SK-N-SH (cell line): ENCODE results near the gene SLCO2B1. TPM values are rescaled to one million over a fixed set of nuclear protein-coding genes. Genes with fewer than 3 reads are reported as not detected.
A peak's percentile ranks its signal among the peaks of the same experiment; 100 is the strongest.

ENCODE experiments used
- CTCF ChIA-PET: fragments of 300-600, 350-600 bp; formaldehyde crosslinking; extraction: SDS; loops from one replicate; lab custom pipeline; 2021; lab: Yijun Ruan, JAX
- POLR2A ChIA-PET: fragments of 350-600 bp; sonication (Branson Sonifier 250); formaldehyde crosslinking; extraction: SDS; loops from one replicate; lab custom pipeline; 2020; ENCODE audit warnings: antibody characterized with exemption, inconsistent platforms; lab: Yijun Ruan, JAX
- DNase-seq: peaks from one replicate; pipeline ENCODE4 v3.0.0; 2012
- H2AFZ ChIP-seq: fragments of 200-600 bp; sonication (generic); 2 replicates; pipeline ENCODE4 v1.8.1; 2016; ENCODE audit warnings: antibody characterized with exemption, mild to moderate bottlenecking, low read depth
- H3F3A ChIP-seq: fragments of 200-600 bp; sonication (generic); replicated peaks from 2 replicates; pipeline ENCODE3; 2016; ENCODE audit warnings: antibody characterized with exemption, mild to moderate bottlenecking; ENCODE audit not compliant: insufficient read depth
- H3K27ac ChIP-seq, 2 experiments: fragments of 200-500 bp in 1 of 2; fragments of 200-600 bp in 1 of 2; sonication (Bioruptor generic) in 1 of 2; sonication (generic), shearing (Covaris generic) in 1 of 2; 2 replicates each; pipeline versions ENCODE4 v1.5.1 to v1.6.1; 2014 to 2016; ENCODE audit warnings: low read depth in 2 of 2, inconsistent platforms in 1 of 2, low read length in 1 of 2, mild to moderate bottlenecking in 1 of 2, mixed read lengths in 1 of 2
- H3K27me3 ChIP-seq: fragments of 200-600 bp; sonication (generic), shearing (Covaris generic); 2 replicates; pipeline ENCODE4 v1.6.1; 2016; ENCODE audit warnings: mixed run types; ENCODE audit not compliant: insufficient read depth
- H3K36me3 ChIP-seq, 2 experiments: fragments of 200-500 bp in 1 of 2; fragments of 200-600 bp in 1 of 2; sonication (Bioruptor generic) in 1 of 2; sonication (generic) in 1 of 2; replicated peaks in 1 of 2; 2 replicates each; pipeline versions ENCODE3 to v1.5.1; 2014 to 2016; ENCODE audit warnings: low read length in 1 of 2, mild to moderate bottlenecking in 1 of 2; ENCODE audit not compliant: insufficient read depth in 2 of 2, control insufficient read depth in 1 of 2
- H3K4me1 ChIP-seq, 2 experiments: fragments of 200-500 bp in 1 of 2; fragments of 200-600 bp in 1 of 2; sonication (Bioruptor generic) in 1 of 2; sonication (generic), shearing (Covaris generic) in 1 of 2; 2 replicates each; pipeline versions ENCODE4 v1.5.1 to v1.6.1; 2014 to 2016; ENCODE audit warnings: low read depth in 1 of 2, low read length in 1 of 2, mixed run types in 1 of 2; ENCODE audit not compliant: insufficient read depth in 2 of 2, control insufficient read depth in 1 of 2
- H3K4me2 ChIP-seq: fragments of 200-600 bp; sonication (generic), shearing (Covaris generic); 2 replicates; pipeline ENCODE4 v1.6.1; 2017; ENCODE audit warnings: mixed run types
- H3K4me3 ChIP-seq, 2 experiments: fragments of 200-500 bp in 1 of 2; fragments of 200-600 bp in 1 of 2; sonication (Bioruptor generic) in 1 of 2; sonication (generic), shearing (Covaris generic) in 1 of 2; 2 replicates each; pipeline versions ENCODE4 v1.5.1 to v1.8.1; 2014 to 2016; ENCODE audit warnings: low read depth in 2 of 2, inconsistent platforms in 1 of 2, low read length in 1 of 2, mild to moderate bottlenecking in 1 of 2, mixed read lengths in 1 of 2, moderate library complexity in 1 of 2
- H3K79me2 ChIP-seq: fragments of 200-600 bp; sonication (generic); 2 replicates; pipeline ENCODE4 v1.8.1; 2017; ENCODE audit warnings: mild to moderate bottlenecking; ENCODE audit not compliant: insufficient read depth
- H3K9ac ChIP-seq: fragments of 200-600 bp; sonication (generic); 2 replicates; pipeline ENCODE4 v1.6.1; 2017; ENCODE audit warnings: mixed run types
- H3K9me2 ChIP-seq: fragments of 200-600 bp; sonication (generic); 2 replicates; pipeline ENCODE4 v1.6.1; 2017; ENCODE audit warnings: mixed run types
- H3K9me3 ChIP-seq: fragments of 200-600 bp; sonication (generic); 2 replicates; pipeline ENCODE4 v1.6.1; 2017; ENCODE audit warnings: mixed run types, mild to moderate bottlenecking, moderate library complexity
- H4K20me1 ChIP-seq: fragments of 200-600 bp; sonication (generic); 2 replicates; pipeline ENCODE4 v1.6.1; 2017; ENCODE audit warnings: mild to moderate bottlenecking, mixed run types; ENCODE audit not compliant: insufficient read depth
- CHD2 ChIP-seq: fragments of 150-350 bp; IDR thresholded peaks from 2 replicates; pipeline ENCODE4 v1.6.1; 2018; ENCODE audit warnings: low read length; ENCODE audit not compliant: partially characterized antibody
- EP300 ChIP-seq, 2 experiments: IDR thresholded peaks; 2 replicates each; pipeline versions ENCODE4 v1.4.0 to v1.6.1; 2012; ENCODE audit warnings: borderline replicate concordance in 1 of 2, low read depth in 1 of 2, low read length in 1 of 2
- EZH2phosphoT487 ChIP-seq: fragments of 200-600 bp; sonication (generic); IDR thresholded peaks from 2 replicates; pipeline ENCODE4 v1.6.1; 2017; ENCODE audit warnings: low read depth, mixed run types, mild to moderate bottlenecking, antibody characterized with exemption, moderate library complexity, borderline replicate concordance
- FOSL2 ChIP-seq: IDR thresholded peaks from 2 replicates; pipeline ENCODE4 v1.4.0; 2012; ENCODE audit warnings: low read depth, mild to moderate bottlenecking, moderate library complexity, borderline replicate concordance
- FOXM1 ChIP-seq: IDR thresholded peaks from 2 replicates; pipeline ENCODE4 v1.4.0; 2012; ENCODE audit warnings: low read depth, mild to moderate bottlenecking
- GABPA ChIP-seq: IDR thresholded peaks from 2 replicates; pipeline ENCODE4 v1.4.0; 2012; ENCODE audit warnings: low read depth, mild to moderate bottlenecking
- GATA2 ChIP-seq: sonication (generic); formaldehyde crosslinking; IDR thresholded peaks from 2 replicates; pipeline ENCODE4 v1.5.0; 2020; ENCODE audit warnings: mild to moderate bottlenecking, missing genetic modification reagents
- NRF1 ChIP-seq: IDR thresholded peaks from 2 replicates; pipeline ENCODE4 v1.6.1; 2012; ENCODE audit warnings: low read depth, mild to moderate bottlenecking, low read length
- RAD21 ChIP-seq: IDR thresholded peaks from 2 replicates; pipeline ENCODE4 v1.6.1; 2012; ENCODE audit warnings: mild to moderate bottlenecking, low read length
- RFX5 ChIP-seq: IDR thresholded peaks from 2 replicates; pipeline ENCODE4 v1.6.1; 2012; ENCODE audit warnings: mild to moderate bottlenecking, improper control_type of control experiment, low read length
- RXRA ChIP-seq: IDR thresholded peaks from 2 replicates; pipeline ENCODE4 v1.4.0; 2012; ENCODE audit warnings: low read depth, mild to moderate bottlenecking, borderline replicate concordance
- TAF1 ChIP-seq: IDR thresholded peaks from 2 replicates; pipeline ENCODE4 v1.6.1; 2012; ENCODE audit warnings: low read depth, mild to moderate bottlenecking, low read length, moderate library complexity, borderline replicate concordance
- TCF12 ChIP-seq: IDR thresholded peaks from 2 replicates; pipeline ENCODE4 v1.4.0; 2012
- TEAD4 ChIP-seq: IDR thresholded peaks from 2 replicates; pipeline ENCODE4 v1.4.0; 2012; ENCODE audit warnings: mild to moderate bottlenecking, borderline replicate concordance; ENCODE audit not compliant: insufficient read depth
- YY1 ChIP-seq: IDR thresholded peaks from 2 replicates; pipeline ENCODE4 v1.4.0; 2012; ENCODE audit warnings: low read depth, mild to moderate bottlenecking
- WGBS: methylation state at CpG from one replicate; pipeline ENCODE4 v1.1.6; 2017; ENCODE audit warnings: low lambda C conversion rate; 5-methylcytosine and 5-hydroxymethylcytosine counted together
- polyA plus RNA-seq, 3 experiments: library from polyadenylated mRNA; depleted of rRNA; stranded (reverse); fragments of >200 nt; gene quantifications; 2 replicates each; pipeline ENCODE4 v1.2.3, GENCODE V29; 2012
- TF ChIP-seq, protein P1 (sequence below): IDR thresholded peaks from 2 replicates; pipeline ENCODE4 v1.6.1; 2012; ENCODE audit warnings: mild to moderate bottlenecking, low read depth, low read length, moderate library complexity
- TF ChIP-seq, protein P2 (sequence below): fragments of 150-350 bp; IDR thresholded peaks from 2 replicates; pipeline ENCODE4 v1.6.1; 2017; ENCODE audit warnings: antibody characterized with exemption, low read length, low read depth, borderline replicate concordance

The SLCO2B1 gene
- polyA plus RNA-seq, 1 of the 3 experiments (the other 2 are of a cell fraction), result 0.18 TPM

DNA sequence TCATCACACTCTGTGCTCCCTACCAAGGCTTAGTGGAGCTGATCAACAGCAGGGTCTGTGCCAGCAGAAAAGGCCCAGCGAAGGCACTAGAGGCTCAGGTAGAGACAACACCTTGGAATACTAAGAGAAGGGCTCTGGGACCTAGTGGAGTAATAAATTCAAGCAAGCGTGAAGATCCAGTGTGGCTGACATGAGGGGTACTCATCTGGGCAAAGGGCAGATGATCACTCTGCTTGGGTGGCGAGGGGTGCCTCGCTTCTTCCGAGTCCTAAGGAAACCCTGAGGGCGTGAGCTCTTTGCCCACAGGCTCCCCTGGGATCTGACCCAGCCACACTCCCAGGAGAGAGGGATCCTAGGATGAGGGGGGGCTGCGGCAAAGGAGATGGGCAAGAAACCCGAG lies 86.1 kb downstream of the SLCO2B1 start (continued):
- TF ChIP-seq, protein P1, sequence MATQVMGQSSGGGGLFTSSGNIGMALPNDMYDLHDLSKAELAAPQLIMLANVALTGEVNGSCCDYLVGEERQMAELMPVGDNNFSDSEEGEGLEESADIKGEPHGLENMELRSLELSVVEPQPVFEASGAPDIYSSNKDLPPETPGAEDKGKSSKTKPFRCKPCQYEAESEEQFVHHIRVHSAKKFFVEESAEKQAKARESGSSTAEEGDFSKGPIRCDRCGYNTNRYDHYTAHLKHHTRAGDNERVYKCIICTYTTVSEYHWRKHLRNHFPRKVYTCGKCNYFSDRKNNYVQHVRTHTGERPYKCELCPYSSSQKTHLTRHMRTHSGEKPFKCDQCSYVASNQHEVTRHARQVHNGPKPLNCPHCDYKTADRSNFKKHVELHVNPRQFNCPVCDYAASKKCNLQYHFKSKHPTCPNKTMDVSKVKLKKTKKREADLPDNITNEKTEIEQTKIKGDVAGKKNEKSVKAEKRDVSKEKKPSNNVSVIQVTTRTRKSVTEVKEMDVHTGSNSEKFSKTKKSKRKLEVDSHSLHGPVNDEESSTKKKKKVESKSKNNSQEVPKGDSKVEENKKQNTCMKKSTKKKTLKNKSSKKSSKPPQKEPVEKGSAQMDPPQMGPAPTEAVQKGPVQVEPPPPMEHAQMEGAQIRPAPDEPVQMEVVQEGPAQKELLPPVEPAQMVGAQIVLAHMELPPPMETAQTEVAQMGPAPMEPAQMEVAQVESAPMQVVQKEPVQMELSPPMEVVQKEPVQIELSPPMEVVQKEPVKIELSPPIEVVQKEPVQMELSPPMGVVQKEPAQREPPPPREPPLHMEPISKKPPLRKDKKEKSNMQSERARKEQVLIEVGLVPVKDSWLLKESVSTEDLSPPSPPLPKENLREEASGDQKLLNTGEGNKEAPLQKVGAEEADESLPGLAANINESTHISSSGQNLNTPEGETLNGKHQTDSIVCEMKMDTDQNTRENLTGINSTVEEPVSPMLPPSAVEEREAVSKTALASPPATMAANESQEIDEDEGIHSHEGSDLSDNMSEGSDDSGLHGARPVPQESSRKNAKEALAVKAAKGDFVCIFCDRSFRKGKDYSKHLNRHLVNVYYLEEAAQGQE, result no peak
- no peak for TF ChIP-seq FOXM1
- TF ChIP-seq RAD21, result no peak
- TF ChIP-seq TEAD4, result no peak
- TF ChIP-seq EP300 (IDR thresholded peaks at IDR 0.05; ENCODE audit: borderline replicate concordance in 1 of 2, low read depth in 1 of 2, low read length in 1 of 2), result no peak
- TF ChIP-seq NRF1, result no peak
- no peak for TF ChIP-seq EZH2phosphoT487

DNA sequence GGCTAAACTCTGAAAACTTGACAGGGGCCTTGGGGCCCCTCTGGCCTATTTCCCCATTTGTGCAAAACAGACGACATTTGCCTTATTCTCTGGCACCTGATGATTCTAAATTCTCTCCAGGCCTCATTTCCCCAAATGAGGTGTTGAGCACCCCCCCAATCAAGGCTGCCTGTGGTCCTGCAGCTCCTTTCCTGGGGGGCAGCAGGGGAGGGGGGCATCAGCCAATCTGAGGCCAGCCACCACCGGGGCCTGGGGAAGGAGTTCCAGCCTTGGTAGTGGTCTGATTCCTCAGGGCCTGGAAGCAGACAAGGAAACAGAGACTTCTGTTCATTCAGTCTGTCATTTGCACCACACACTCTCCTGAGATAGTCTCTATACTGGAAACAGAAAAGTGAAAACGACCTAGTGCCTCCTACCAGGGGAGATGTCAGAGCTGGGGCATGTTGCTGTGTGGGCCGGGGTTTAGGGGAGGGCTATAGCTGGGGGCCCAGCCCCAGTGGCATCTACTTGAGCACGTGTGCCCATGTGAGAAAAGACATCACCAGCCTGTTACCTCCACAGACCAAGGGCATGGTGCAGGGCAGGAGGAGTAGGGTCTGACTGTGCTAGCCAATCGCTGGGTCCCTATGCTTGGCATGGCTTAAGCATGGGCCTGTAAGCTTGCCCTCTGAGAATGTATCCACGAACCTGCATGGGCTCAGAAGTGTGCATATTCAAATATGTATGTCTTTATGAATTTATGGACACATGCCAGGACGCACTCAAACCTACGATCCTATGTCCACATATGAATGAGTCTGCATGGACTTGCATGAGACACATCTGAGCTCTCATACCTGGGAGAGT lies 87.9 kb downstream of the SLCO2B1 start:
- Histone ChIP-seq H3K4me1 (no peaks in the 10 kb centered on the region; a peak in 1 of 4 replicates), H4K20me1 (no peaks in the 10 kb centered on the region), H3K27ac (no peak overlapping the region), H3K9me2 (no peaks in the 10 kb centered on the region), H3K4me3 (no peak overlapping the region), H3K9me3 (no peaks in the 10 kb centered on the region), H3F3A (no peaks in the 10 kb centered on the region), H3K27me3 (peaks cover 22% of the 10 kb centered on the region), H3K4me2 (no peak overlapping the region), H3K36me3 (no peaks in the 10 kb centered on the region), H2AFZ (no peak overlapping the region), H3K79me2 (no peaks in the 10 kb centered on the region), H3K9ac (no peak overlapping the region)
- 49% methylated on average over 7 of the region's 9 CpGs for WGBS
- DNase-seq, result peak; percentile 17
- TF ChIP-seq RAD21, result no peak
- TF ChIP-seq YY1, result no peak
- no peak for TF ChIP-seq GATA2 (CRISPR knock-in tag)
- no peak for TF ChIP-seq CHD2
- TF ChIP-seq NRF1, result no peak
- TF ChIP-seq, protein P2, sequence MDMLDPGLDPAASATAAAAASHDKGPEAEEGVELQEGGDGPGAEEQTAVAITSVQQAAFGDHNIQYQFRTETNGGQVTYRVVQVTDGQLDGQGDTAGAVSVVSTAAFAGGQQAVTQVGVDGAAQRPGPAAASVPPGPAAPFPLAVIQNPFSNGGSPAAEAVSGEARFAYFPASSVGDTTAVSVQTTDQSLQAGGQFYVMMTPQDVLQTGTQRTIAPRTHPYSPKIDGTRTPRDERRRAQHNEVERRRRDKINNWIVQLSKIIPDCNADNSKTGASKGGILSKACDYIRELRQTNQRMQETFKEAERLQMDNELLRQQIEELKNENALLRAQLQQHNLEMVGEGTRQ, result no peak
- no peak for TF ChIP-seq TAF1
- TF ChIP-seq FOXM1, result no peak
- no peak for TF ChIP-seq GABPA
- TF ChIP-seq FOSL2, result no peak
- TF ChIP-seq TCF12, result no peak
- TF ChIP-seq TEAD4, result no peak
- no peak for TF ChIP-seq EZH2phosphoT487
- no peak for TF ChIP-seq RXRA
- no peak for TF ChIP-seq RFX5
- POLR2A ChIA-PET, result interaction anchor here (0.6 kb wide), 1 partner anchor 317 kb away, joined by 3 read pairs; no protein-coding TSS in a partner anchor
- CTCF ChIA-PET, result interaction anchor here (1.0 to 17.5 kb wide), 8 partner anchors 9 to 312 kb away, joined by 3 to 1115 read pairs (median 32); partner anchors contain the start of gene SLCO2B1
